ENCODE results near the gene RIN3.

RIN3 gene

GRCh38 chr14:92511453-92512238 lies 1.9 kb upstream of the RIN3 start:
- peak; percentile 86 for DNase-seq (ENCODE audit: low spot score)

- DNase-seq (ENCODE audit: low spot score) = no peak
Measured at GRCh38 chr14:92512807-92513203, 776 bp upstream of the RIN3 start.

- DNase-seq (ENCODE audit: low spot score) = no peak
Measured at GRCh38 chr14:92513966-92514843, 624 bp downstream of the RIN3 start.

GRCh38 chr14:92514844-92515514 lies 1.4 kb downstream of the RIN3 start:
- DNase-seq (ENCODE audit: low spot score) = no peak

- DNase-seq (ENCODE audit: low spot score) = no peak
Measured at GRCh38 chr14:92515546-92516343, 2.2 kb downstream of the RIN3 start.

GRCh38 chr14:92516344-92516965 lies 2.9 kb downstream of the RIN3 start:
- no peak for DNase-seq (ENCODE audit: low spot score)

- DNase-seq (ENCODE audit: low spot score) = no peak
Measured at GRCh38 chr14:92516966-92517506, 3.5 kb downstream of the RIN3 start.

GRCh38 chr14:92517761-92518160 lies 4.2 kb downstream of the RIN3 start:
- no peak for DNase-seq (ENCODE audit: low spot score)

- no peak for DNase-seq (ENCODE audit: low spot score)
Measured at GRCh38 chr14:92519246-92520101, 5.9 kb downstream of the RIN3 start.

GRCh38 chr14:92520102-92521057 lies 6.8 kb downstream of the RIN3 start:
- no peak for DNase-seq (ENCODE audit: low spot score)

GRCh38 chr14:92521058-92521415 lies 7.5 kb downstream of the RIN3 start:
- DNase-seq (ENCODE audit: low spot score) = no peak

- no peak for DNase-seq (ENCODE audit: low spot score)
Measured at GRCh38 chr14:92523752-92524151, 10.2 kb downstream of the RIN3 start.

- DNase-seq (ENCODE audit: low spot score) = no peak
Measured at GRCh38 chr14:92524602-92525185, 11.1 kb downstream of the RIN3 start.

GRCh38 chr14:92525322-92526095 lies 11.9 kb downstream of the RIN3 start:
- no peak for DNase-seq (ENCODE audit: low spot score)

- DNase-seq (ENCODE audit: low spot score) = no peak
Measured at GRCh38 chr14:92527721-92528120, 14.1 kb downstream of the RIN3 start.

- no peak for DNase-seq (ENCODE audit: low spot score)
Measured at GRCh38 chr14:92528486-92529100, 15.0 kb downstream of the RIN3 start.

- DNase-seq (ENCODE audit: low spot score) = no peak
Measured at GRCh38 chr14:92529903-92530302, 16.3 kb downstream of the RIN3 start.
